Measurements from ENCODE around the gene KRT31. TPM values are rescaled to one million over a fixed set of nuclear protein-coding genes. Genes with fewer than 3 reads are reported as not detected.

Gene KRT31
- total RNA-seq, 1 experiment from 2014 or later = not detected

DNA sequence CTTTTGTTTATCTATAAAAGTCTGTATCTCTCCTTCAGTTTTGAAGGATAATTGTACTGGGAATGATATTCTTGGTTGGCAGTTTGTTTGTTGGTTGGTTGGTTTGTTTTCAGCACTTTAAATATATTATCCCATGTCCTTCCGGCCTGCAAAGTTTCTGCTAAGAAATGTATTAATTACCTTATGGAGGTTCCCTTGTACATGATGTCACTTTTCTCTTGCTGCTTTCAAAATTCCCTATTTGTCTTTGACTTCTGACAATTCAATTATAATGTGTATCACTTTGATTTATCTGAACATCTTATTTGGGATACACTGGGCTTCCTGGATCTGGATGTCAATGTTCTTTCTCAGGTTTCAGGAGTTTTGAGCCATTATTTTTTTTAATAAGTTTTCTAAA is 11.2 kb downstream of the KRT31 start:
- Mint-ChIP-seq H3K27me3 (ENCODE audit: low read depth) (no peaks in the 10 kb centered on the region; the same call in none of the 2 replicates), H3K4me1 (no peaks in the 10 kb centered on the region), H3K4me3 (no peak overlapping the region), H3K27ac (no peak overlapping the region), H3K9me3 (peaks cover 17% of the 10 kb centered on the region), H3K36me3 (peaks cover 6% of the 10 kb centered on the region)
- POLR2A ChIA-PET = no interaction called here
- CTCF ChIA-PET = no interaction called here
- TF ChIP-seq, protein P1, sequence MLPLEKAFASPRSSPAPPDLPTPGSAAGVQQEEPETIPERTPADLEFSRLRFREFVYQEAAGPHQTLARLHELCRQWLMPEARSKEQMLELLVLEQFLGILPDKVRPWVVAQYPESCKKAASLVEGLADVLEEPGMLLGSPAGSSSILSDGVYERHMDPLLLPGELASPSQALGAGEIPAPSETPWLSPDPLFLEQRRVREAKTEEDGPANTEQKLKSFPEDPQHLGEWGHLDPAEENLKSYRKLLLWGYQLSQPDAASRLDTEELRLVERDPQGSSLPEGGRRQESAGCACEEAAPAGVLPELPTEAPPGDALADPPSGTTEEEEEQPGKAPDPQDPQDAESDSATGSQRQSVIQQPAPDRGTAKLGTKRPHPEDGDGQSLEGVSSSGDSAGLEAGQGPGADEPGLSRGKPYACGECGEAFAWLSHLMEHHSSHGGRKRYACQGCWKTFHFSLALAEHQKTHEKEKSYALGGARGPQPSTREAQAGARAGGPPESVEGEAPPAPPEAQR (CRISPR knock-in tag; IDR thresholded peaks at IDR 0.05) = no peak
- TF ChIP-seq NFE2L1 (CRISPR knock-in tag; IDR thresholded peaks at IDR 0.05) (no peak), MYBL2 (CRISPR knock-in tag; IDR thresholded peaks at IDR 0.05) (no peak), PRRX2 (CRISPR knock-in tag; IDR thresholded peaks at IDR 0.05) (no peak), HMGA2 (CRISPR knock-in tag; IDR thresholded peaks at IDR 0.05) (no peak), USF2 (CRISPR knock-in tag; IDR thresholded peaks at IDR 0.05) (no peak), ZNF317 (CRISPR knock-in tag; IDR thresholded peaks at IDR 0.05; ENCODE audit: borderline replicate concordance, low read depth) (no peak), ZNF423 (CRISPR knock-in tag; IDR thresholded peaks at IDR 0.05) (no peak), RORB (CRISPR knock-in tag; IDR thresholded peaks at IDR 0.05) (no peak), ZNF121 (CRISPR knock-in tag; IDR thresholded peaks at IDR 0.05) (no peak), GRHL2 (CRISPR knock-in tag; IDR thresholded peaks at IDR 0.05; ENCODE audit: insufficient replicate concordance, severe bottlenecking) (no peak), SMAD4 (CRISPR knock-in tag; IDR thresholded peaks at IDR 0.05) (no peak), ZNF219 (CRISPR knock-in tag; IDR thresholded peaks at IDR 0.05; ENCODE audit: borderline replicate concordance) (no peak)
- TF ChIP-seq, protein P2, sequence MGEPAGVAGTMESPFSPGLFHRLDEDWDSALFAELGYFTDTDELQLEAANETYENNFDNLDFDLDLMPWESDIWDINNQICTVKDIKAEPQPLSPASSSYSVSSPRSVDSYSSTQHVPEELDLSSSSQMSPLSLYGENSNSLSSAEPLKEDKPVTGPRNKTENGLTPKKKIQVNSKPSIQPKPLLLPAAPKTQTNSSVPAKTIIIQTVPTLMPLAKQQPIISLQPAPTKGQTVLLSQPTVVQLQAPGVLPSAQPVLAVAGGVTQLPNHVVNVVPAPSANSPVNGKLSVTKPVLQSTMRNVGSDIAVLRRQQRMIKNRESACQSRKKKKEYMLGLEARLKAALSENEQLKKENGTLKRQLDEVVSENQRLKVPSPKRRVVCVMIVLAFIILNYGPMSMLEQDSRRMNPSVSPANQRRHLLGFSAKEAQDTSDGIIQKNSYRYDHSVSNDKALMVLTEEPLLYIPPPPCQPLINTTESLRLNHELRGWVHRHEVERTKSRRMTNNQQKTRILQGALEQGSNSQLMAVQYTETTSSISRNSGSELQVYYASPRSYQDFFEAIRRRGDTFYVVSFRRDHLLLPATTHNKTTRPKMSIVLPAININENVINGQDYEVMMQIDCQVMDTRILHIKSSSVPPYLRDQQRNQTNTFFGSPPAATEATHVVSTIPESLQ (CRISPR knock-in tag; IDR thresholded peaks at IDR 0.05) = no peak
- TF ChIP-seq, protein P3, sequence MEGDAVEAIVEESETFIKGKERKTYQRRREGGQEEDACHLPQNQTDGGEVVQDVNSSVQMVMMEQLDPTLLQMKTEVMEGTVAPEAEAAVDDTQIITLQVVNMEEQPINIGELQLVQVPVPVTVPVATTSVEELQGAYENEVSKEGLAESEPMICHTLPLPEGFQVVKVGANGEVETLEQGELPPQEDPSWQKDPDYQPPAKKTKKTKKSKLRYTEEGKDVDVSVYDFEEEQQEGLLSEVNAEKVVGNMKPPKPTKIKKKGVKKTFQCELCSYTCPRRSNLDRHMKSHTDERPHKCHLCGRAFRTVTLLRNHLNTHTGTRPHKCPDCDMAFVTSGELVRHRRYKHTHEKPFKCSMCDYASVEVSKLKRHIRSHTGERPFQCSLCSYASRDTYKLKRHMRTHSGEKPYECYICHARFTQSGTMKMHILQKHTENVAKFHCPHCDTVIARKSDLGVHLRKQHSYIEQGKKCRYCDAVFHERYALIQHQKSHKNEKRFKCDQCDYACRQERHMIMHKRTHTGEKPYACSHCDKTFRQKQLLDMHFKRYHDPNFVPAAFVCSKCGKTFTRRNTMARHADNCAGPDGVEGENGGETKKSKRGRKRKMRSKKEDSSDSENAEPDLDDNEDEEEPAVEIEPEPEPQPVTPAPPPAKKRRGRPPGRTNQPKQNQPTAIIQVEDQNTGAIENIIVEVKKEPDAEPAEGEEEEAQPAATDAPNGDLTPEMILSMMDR (IDR thresholded peaks at IDR 0.05) = no peak
- DNase-seq (ENCODE audit: low spot score) (no peak), ATAC-seq (no peak)

DNA sequence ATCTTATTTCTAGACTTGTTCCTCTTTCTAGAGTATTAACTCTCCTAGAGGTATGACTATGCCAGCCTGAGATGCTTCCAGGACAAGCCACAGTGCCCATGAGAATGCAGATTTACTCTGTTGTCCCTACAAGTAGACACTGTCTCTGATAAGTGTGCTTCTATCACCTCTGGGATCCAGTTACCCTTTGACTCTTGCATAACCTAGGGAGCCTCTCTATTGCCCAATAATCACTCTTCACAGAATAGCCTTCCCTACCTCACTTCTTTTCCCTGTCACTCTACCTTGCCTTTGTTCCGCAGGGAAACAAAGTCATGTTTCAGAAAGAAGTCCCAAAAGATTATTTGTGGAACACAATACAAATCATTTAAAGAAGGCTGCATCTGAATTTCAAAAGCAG is 13.7 kb downstream of the KRT31 start:
- DNase-seq (ENCODE audit: low spot score) = no peak
- ChIA-PET CTCF (no interaction called here), POLR2A (no interaction called here)
- ATAC-seq = no peak
- H3K4me1 Mint-ChIP-seq = no peaks in the 10 kb centered on the region
- peaks cover 22% of the 10 kb centered on the region for H3K9me3 Mint-ChIP-seq
- TF ChIP-seq ZNF219 (CRISPR knock-in tag; IDR thresholded peaks at IDR 0.05; ENCODE audit: borderline replicate concordance) = no peak
- TF ChIP-seq MYBL2 (CRISPR knock-in tag; IDR thresholded peaks at IDR 0.05) = no peak
- TF ChIP-seq TEAD1 (CRISPR knock-in tag; IDR thresholded peaks at IDR 0.05) = no peak
- TF ChIP-seq E2F5 (CRISPR knock-in tag; IDR thresholded peaks at IDR 0.05) = no peak
- TF ChIP-seq RORB (CRISPR knock-in tag; IDR thresholded peaks at IDR 0.05) = no peak
- TF ChIP-seq, protein P4, sequence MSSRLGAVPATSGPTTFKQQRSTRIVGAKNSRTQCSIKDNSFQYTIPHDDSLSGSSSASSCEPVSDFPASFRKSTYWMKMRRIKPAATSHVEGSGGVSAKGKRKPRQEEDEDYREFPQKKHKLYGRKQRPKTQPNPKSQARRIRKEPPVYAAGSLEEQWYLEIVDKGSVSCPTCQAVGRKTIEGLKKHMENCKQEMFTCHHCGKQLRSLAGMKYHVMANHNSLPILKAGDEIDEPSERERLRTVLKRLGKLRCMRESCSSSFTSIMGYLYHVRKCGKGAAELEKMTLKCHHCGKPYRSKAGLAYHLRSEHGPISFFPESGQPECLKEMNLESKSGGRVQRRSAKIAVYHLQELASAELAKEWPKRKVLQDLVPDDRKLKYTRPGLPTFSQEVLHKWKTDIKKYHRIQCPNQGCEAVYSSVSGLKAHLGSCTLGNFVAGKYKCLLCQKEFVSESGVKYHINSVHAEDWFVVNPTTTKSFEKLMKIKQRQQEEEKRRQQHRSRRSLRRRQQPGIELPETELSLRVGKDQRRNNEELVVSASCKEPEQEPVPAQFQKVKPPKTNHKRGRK (CRISPR knock-in tag; IDR thresholded peaks at IDR 0.05; ENCODE audit: borderline replicate concordance) = no peak
- TF ChIP-seq ESRRA (CRISPR knock-in tag; IDR thresholded peaks at IDR 0.05; ENCODE audit: borderline replicate concordance) = no peak
- no peak for TF ChIP-seq IRF2 (CRISPR knock-in tag; IDR thresholded peaks at IDR 0.05; ENCODE audit: borderline replicate concordance, low read depth)
- no peak for TF ChIP-seq USF1 (CRISPR knock-in tag; IDR thresholded peaks at IDR 0.05)
- no peak for TF ChIP-seq CBFB (CRISPR knock-in tag; IDR thresholded peaks at IDR 0.05; ENCODE audit: low read depth)
- TF ChIP-seq ZNF138 (CRISPR knock-in tag; conservative IDR thresholded peaks at IDR 0.05) = no peak
- no peak for TF ChIP-seq ZNF263 (CRISPR knock-in tag; IDR thresholded peaks at IDR 0.05; ENCODE audit: low read depth)
- TF ChIP-seq MLX (CRISPR knock-in tag; IDR thresholded peaks at IDR 0.05) = no peak
- no peak overlapping the region for H3K4me3 Mint-ChIP-seq
- peaks cover 6% of the 10 kb centered on the region for H3K36me3 Mint-ChIP-seq
- H3K27ac Mint-ChIP-seq = no peak overlapping the region
- peaks cover 6% of the 10 kb centered on the region for H3K27me3 Mint-ChIP-seq (ENCODE audit: low read depth)
